ENCODE data around the gene TNNI3K.

DNA sequence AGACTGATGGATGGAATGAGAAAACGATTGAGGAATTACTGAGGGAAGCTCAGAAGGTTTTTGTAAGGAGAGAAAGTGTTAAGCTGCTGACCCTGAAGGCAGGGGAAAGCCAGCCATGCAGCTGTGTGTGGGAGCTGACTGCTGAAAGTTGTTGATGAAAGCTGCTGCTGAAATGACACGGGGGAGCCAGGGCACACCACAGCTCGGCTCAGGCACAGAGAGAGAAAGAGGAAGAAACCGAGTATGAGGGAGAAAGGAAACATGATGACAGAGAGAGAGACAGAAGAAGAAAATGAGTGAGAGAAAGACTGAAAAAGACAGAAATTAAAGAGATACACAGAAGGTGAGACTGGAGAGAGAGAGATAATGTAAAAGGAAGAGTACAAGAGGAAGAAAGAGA is 161.7 kb downstream of the TNNI3K start:
- TF ChIP-seq, protein P1, sequence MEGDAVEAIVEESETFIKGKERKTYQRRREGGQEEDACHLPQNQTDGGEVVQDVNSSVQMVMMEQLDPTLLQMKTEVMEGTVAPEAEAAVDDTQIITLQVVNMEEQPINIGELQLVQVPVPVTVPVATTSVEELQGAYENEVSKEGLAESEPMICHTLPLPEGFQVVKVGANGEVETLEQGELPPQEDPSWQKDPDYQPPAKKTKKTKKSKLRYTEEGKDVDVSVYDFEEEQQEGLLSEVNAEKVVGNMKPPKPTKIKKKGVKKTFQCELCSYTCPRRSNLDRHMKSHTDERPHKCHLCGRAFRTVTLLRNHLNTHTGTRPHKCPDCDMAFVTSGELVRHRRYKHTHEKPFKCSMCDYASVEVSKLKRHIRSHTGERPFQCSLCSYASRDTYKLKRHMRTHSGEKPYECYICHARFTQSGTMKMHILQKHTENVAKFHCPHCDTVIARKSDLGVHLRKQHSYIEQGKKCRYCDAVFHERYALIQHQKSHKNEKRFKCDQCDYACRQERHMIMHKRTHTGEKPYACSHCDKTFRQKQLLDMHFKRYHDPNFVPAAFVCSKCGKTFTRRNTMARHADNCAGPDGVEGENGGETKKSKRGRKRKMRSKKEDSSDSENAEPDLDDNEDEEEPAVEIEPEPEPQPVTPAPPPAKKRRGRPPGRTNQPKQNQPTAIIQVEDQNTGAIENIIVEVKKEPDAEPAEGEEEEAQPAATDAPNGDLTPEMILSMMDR (IDR thresholded peaks at IDR 0.05): no peak
- TF ChIP-seq POLR2A (IDR thresholded peaks at IDR 0.05): no peak
